ENCODE data around the gene OR1K1.
"Not testable (repeated sequence)": the region's sequence is repeated elsewhere in the genome, so short reads cannot be mapped to it uniquely, and the experiment has no call there.

OR1K1 gene, protein sequence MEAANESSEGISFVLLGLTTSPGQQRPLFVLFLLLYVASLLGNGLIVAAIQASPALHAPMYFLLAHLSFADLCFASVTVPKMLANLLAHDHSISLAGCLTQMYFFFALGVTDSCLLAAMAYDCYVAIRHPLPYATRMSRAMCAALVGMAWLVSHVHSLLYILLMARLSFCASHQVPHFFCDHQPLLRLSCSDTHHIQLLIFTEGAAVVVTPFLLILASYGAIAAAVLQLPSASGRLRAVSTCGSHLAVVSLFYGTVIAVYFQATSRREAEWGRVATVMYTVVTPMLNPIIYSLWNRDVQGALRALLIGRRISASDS

GRCh38 chr9:122800066-122801060 lies at the start of gene OR1K1:
OR1K1 (plus strand) TSS chr9:122800123; CDS start chr9:122800123, 0 bp downstream.
- DNase-seq (ENCODE audit: low read depth), result no peak

- no peak for DNase-seq (ENCODE audit: low read depth)
Observed at GRCh38 chr9:122754825-122755224, 45.1 kb upstream of the OR1K1 start.

DNA sequence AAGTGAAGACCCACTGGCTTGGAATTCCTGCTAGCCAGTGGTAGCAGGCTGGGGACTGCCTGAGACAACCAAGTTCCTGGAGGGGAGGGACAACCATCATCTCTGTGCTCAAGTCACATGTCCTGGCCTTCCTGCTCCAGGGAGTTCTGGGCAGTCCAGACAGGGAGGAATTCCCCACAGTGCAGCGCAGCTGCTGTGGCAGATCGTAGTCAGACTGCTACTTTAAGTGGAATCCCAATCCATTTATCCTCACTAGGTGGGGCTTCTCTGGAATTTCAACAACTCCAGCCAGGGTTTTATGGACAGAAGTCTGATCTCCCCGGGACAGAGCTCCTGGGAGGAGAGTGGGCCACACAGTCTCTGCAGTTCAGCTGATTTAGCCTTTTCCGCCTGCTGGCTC lies 32.1 kb upstream of the OR1K1 start:
- no peak for DNase-seq (ENCODE audit: low read depth)

GRCh38 chr9:122777052-122777451 lies 22.9 kb upstream of the OR1K1 start:
- DNase-seq (ENCODE audit: low read depth), result no peak

GRCh38 chr9:122777935-122778627 lies 21.8 kb upstream of the OR1K1 start:
- DNase-seq (ENCODE audit: low read depth), result no peak

GRCh38 chr9:122779181-122779580 lies 20.7 kb upstream of the OR1K1 start:
- DNase-seq (ENCODE audit: low read depth), result no peak

DNA sequence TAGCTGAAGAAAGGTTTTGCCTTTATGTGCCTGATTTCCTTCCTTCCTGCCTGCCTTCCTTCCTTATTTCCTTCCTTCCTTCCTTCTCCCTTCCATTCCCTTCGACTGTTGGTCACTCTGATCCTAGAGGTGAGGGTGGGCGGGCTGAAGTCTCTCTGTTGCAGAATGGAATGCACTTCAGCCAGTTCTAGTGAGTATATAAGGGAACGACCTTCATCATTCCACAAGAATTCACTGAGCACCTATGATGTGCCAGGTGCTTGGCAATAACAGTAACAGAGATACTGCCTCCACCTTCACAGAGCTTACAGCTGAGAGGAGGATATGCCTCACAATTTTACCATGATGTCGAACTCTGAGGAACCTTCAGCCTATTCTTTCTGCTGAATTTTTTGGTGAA lies 19.9 kb upstream of the OR1K1 start:
- no peak for DNase-seq (ENCODE audit: low read depth)

GRCh38 chr9:122781671-122782070 lies 18.3 kb upstream of the OR1K1 start:
- DNase-seq (ENCODE audit: low read depth), result no peak

DNA sequence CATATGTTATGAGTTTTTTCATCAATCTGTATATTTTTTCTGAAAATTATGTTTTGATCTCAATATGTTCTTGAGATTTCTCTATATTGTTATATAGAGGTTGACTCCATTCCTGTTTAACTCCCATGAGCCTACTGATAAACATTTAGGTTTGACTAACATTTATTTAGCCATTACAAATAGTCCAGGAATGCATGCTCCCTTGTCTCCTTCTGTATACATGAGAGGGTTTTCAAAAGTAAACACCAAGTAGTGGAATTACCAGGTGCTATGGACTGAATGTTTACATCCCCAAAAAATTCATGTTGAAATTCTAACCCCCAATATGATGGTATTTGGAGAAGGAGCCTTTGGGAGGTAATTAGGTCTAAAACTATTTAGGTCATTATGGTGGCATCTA lies 14.7 kb upstream of the OR1K1 start:
- no peak for DNase-seq (ENCODE audit: low read depth)

DNA sequence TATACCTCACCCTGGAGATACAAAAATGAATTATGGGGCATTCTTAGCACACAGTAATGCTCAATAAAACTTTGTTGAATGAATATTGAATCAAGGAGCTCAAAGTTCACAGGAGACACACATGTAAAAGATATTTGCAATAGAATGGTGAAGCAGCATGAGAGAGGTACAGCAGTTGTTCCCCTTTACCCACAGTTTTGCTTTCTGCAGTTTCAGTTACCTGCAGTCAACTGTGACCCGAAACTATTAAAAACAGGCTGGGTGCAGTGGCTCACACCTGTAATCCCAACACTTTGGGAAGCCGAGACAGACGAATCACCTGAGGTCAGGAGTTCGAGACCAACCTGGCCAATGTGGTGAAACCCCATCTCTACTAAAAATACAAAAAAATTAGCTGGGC lies 13.6 kb upstream of the OR1K1 start:
- DNase-seq (ENCODE audit: low read depth), result no peak

DNA sequence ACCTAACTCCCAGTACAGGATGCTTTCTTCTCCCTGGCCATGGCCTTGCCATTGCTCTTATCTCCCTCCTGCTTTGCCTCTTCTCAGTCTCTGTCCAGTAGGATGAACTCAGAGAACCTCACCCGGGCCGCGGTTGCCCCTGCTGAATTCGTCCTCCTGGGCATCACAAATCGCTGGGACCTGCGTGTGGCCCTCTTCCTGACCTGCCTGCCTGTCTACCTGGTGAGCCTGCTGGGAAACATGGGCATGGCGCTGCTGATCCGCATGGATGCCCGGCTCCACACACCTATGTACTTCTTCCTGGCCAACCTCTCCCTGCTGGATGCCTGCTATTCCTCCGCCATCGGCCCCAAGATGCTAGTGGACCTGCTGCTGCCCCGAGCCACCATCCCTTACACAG lies 11.1 kb upstream of the OR1K1 start, which contains the start of gene OR5C1:
Gene OR5C1, plus strand, starts transcription at position 103 of the 400 bp plus-strand sequence. Its CDS starts 0 bp downstream, at position 103.
- no peak for DNase-seq (ENCODE audit: low read depth)

GRCh38 chr9:122789256-122790046 lies 10.5 kb upstream of the OR1K1 start:
- DNase-seq (ENCODE audit: low read depth), result no peak

- no peak for DNase-seq (ENCODE audit: low read depth)
Observed at GRCh38 chr9:122791872-122792669, 7.9 kb upstream of the OR1K1 start.

DNA sequence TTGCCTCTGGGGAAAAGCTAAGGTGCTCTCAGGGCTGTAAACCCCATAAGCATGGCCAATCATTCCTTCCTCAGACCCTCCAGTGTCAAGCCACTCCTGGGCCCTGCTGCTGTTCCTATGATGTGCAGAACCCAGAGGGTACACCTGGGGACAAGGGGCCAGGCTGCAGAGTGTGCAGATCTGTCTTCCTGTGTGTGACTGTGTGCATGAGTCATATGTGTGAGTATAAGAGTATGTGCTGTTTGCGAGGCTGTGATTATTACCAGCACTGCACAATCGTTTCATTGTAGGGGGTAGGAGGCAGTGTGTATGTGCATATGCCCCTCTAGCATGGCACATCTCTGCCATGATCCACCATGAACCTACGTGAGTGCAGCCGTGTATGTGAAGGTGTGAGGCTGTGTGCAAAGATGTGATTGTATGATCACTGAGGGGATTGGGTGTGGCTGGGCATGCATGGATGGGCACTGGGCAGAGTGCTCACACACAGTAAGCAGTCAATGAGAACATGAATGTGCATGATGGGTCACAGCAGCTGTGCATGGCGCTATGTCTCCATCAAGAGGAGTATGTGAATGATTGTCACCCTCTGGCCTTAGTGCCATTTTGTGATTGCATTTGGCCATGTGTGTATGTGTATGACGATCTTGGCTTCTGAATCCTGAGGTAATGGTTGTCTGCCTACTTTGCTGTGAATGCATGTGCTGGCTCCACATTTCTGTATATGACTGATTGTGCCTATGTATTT lies 2.4 kb upstream of the OR1K1 start:
- no peak for DNase-seq (ENCODE audit: low read depth)

GRCh38 chr9:122806661-122807060 lies 6.7 kb downstream of the OR1K1 start:
- no peak for DNase-seq (ENCODE audit: low read depth)

GRCh38 chr9:122807271-122807900 lies 7.5 kb downstream of the OR1K1 start:
- DNase-seq (ENCODE audit: low read depth), result peak; percentile 46

DNA sequence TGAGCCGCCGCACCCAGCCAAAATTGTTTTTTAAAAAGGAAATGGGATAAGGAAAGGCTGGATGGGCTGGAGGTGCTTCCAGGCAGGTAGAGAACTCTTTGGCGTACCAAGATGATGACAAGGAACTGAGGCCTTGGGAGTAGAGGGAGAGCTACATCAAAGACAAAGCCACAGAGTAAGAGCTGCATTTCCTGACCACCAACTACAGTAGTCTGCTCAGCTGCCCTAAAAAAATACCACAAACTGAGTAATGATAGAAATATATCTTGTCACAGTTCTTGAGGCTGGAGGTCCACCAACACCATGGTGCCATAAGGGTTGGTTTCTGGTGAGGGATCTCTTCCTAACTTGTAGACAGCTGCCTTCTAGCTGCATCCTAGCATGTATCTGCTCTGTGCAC lies 8.2 kb downstream of the OR1K1 start:
- no peak for DNase-seq (ENCODE audit: low read depth)

GRCh38 chr9:122809261-122809660 lies 9.3 kb downstream of the OR1K1 start:
- DNase-seq (ENCODE audit: low read depth), result not testable (repeated sequence)

GRCh38 chr9:122810306-122810946 lies 10.5 kb downstream of the OR1K1 start:
- DNase-seq (ENCODE audit: low read depth), result peak; percentile 58

Data from activated T-cell treated with anti-CD3 and anti-CD28 coated beads for 24 hours (primary cell).